GM12875 (cell line): ENCODE results near the gene TXNRD3.
"Not testable (repeated sequence)": the region's sequence is repeated elsewhere in the genome, so short reads cannot be mapped to it uniquely, and the experiment has no call there.

Source experiments
- H3K4me3 ChIP-seq: one replicate; pipeline ENCODE4 v1.5.1; 2011; ENCODE audit warnings: low read depth, low read length, control low read depth
- TF ChIP-seq, protein P1 (sequence below): IDR thresholded peaks from 2 replicates; pipeline ENCODE4 v1.5.1; 2011; ENCODE audit warnings: low read depth, mild to moderate bottlenecking, control low read depth, inconsistent platforms, low read length, moderate library complexity, borderline replicate concordance; ENCODE audit not compliant: insufficient read depth

TXNRD3 gene

GRCh38 chr3:126638790-126639189 is 16.1 kb downstream of the TXNRD3 start:
- TF ChIP-seq, protein P1, sequence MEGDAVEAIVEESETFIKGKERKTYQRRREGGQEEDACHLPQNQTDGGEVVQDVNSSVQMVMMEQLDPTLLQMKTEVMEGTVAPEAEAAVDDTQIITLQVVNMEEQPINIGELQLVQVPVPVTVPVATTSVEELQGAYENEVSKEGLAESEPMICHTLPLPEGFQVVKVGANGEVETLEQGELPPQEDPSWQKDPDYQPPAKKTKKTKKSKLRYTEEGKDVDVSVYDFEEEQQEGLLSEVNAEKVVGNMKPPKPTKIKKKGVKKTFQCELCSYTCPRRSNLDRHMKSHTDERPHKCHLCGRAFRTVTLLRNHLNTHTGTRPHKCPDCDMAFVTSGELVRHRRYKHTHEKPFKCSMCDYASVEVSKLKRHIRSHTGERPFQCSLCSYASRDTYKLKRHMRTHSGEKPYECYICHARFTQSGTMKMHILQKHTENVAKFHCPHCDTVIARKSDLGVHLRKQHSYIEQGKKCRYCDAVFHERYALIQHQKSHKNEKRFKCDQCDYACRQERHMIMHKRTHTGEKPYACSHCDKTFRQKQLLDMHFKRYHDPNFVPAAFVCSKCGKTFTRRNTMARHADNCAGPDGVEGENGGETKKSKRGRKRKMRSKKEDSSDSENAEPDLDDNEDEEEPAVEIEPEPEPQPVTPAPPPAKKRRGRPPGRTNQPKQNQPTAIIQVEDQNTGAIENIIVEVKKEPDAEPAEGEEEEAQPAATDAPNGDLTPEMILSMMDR = no peak
- no peak overlapping the region for H3K4me3 ChIP-seq

DNA sequence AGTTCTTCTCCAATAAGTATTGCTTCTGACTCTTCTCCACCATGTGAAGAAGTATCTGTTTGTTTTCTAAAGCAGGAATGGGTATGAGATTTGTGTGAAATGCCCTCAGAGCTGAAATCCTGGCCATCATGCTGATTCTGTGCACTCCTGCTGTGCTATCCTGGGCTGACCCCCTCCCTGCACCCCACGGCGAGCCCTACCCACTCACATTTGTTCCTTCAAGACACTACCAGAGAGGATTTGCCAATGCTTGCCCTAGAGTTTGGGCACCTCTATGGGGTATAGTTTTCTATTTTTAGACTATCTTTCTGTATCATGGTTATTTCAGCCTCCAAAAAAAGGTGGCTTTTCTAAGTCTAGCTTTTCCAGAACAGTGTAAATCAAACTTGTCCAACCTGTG is 18.5 kb downstream of the TXNRD3 start:
- no peak overlapping the region for H3K4me3 ChIP-seq
- TF ChIP-seq, protein P1 = no peak

DNA sequence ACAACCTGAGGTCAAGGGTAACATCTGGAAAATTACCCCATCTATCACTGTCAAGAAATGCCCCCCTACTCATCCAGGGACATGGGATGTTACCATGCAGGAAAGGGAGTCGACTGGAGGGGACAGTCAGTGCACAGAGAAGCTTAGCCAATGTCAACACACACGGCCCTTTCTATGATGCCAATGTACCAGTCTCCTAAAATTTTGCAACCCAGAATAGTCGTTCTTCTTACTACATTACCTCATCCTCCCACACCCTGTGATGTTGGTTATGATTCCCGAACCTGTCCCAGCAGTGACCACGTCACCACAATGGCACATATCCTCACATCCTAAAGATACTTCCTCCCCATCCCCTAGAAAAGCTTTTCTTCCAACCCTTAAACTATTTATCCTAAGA is 20.1 kb downstream of the TXNRD3 start:
- TF ChIP-seq, protein P1 = no peak

DNA sequence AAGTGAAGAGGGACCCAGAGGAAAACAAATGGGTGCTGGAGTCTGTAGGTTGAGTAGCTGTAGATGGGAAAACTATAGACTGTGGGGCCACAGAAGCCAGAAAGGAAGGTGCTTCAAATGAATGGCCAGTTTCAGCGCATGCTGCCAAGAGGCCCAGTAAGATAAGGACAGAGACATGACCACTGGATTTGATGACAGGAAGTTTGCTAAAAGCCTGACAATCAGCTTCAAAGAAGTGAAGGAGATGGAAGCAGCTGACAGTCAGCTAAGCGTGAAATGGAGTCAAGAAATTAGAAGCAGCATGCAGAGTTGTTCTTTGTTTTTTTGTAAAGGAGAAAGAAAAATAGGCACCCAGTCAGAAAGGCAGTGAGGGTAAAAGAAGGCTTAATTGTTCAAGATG is 24.9 kb downstream of the TXNRD3 start:
- no peak overlapping the region for H3K4me3 ChIP-seq
- TF ChIP-seq, protein P1 = no peak

More for the DNA sequence above, 20.1 kb downstream of the TXNRD3 start:
- H3K4me3 ChIP-seq = no peak overlapping the region

- not testable (repeated sequence) for H3K4me3 ChIP-seq
These were observed 29.2 kb downstream of the TXNRD3 start for GRCh38 chr3:126625735-126626134.

GRCh38 chr3:126622694-126623093 is 32.2 kb downstream of the TXNRD3 start:
- TF ChIP-seq, protein P1 = no peak

DNA sequence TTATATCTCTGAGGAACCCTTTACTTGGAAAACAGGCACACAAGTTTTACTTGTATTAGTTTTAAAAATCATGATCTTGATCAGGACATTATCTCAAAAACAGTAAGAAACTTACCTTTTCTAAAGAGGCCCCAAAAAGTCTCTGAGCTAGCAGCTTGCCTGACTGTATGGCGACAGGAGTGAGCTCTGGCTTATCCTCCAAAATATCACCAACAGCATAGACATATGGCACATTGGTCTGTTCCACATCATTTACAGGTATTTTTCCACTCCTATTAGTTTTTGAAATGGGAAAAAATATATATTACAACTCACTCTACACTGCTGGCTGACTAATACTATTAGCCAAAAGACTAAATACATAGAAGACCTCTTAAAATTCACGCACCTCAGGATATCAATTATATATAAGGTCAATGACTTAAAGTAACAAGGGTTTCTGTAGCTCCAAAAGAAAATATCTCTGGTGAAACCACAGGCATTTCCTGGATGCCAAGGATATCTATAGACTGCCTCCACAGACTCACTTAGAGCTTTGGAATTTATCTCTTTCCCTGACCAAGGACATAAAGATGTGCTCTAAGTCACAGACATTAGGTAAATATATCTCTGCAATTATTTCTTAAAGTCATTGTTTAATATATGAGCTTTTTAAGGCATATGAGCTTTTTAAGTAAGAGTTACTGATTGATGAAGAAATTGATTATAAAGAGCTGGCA is 33.1 kb downstream of the TXNRD3 start:
- TF ChIP-seq, protein P1 = no peak
- H3K4me3 ChIP-seq = no peak overlapping the region

More at GRCh38 chr3:126622694-126623093, 32.2 kb downstream of the TXNRD3 start:
- H3K4me3 ChIP-seq = no peak overlapping the region
